Spleen (tissue), 13 donors: ENCODE results near the gene UCKL1. TPM values are rescaled to one million over a fixed set of nuclear protein-coding genes. Genes with fewer than 3 reads are reported as not detected.
A peak's percentile ranks its signal among the peaks of the same experiment; 100 is the strongest.

ENCODE experiments used
- DNase-seq: peaks from one replicate; pipeline ENCODE4 v3.0.0-alpha.2; 2020
- H3K27ac ChIP-seq, 8 donors: fragments of 200-600 bp; sonication (generic) in 7 of 8; 1 replicate in 4 of 8; 2 replicates in 4 of 8; pipeline versions ENCODE4 v1.5.0 to v1.8.0; 2016 to 2021; ENCODE audit warnings: inconsistent platforms in 4 of 8, mild to moderate bottlenecking in 4 of 8, moderate library complexity in 1 of 8
- H3K27me3 ChIP-seq, 7 donors: fragments of 200-600 bp; sonication (generic) in 6 of 7; replicated peaks in 1 of 7; 1 replicate in 4 of 7; 2 replicates in 3 of 7; pipeline versions ENCODE4 v1.5.0 to v1.8.0; 2016 to 2021; ENCODE audit warnings: inconsistent platforms in 3 of 7, mild to moderate bottlenecking in 1 of 7
- H3K36me3 ChIP-seq, 6 donors: fragments of 200-600 bp; sonication (generic) in 5 of 6; 1 replicate in 4 of 6; 2 replicates in 2 of 6; pipeline versions ENCODE4 v1.5.0 to v1.8.0; 2016 to 2021; ENCODE audit warnings: inconsistent platforms in 2 of 6
- H3K4me1 ChIP-seq, 6 donors: fragments of 200-600 bp; sonication (generic) in 5 of 6; 1 replicate in 3 of 6; 2 replicates in 3 of 6; pipeline versions ENCODE4 v1.5.0 to v1.8.0; 2016 to 2021; ENCODE audit warnings: inconsistent platforms in 3 of 6
- H3K4me3 ChIP-seq, 8 donors: fragments of 200-600 bp; sonication (generic) in 7 of 8; 1 replicate in 4 of 8; 2 replicates in 4 of 8; pipeline versions ENCODE4 v1.5.0 to v1.8.0; 2016 to 2021; ENCODE audit warnings: inconsistent platforms in 4 of 8, mild to moderate bottlenecking in 4 of 8, moderate library complexity in 2 of 8
- H3K9me3 ChIP-seq, 8 donors: fragments of 200-600 bp; sonication (generic) in 7 of 8; 1 replicate in 4 of 8; 2 replicates in 4 of 8; pipeline versions ENCODE4 v1.5.0 to v1.8.0; 2016 to 2021; ENCODE audit warnings: inconsistent platforms in 4 of 8
- CTCF ChIP-seq, 11 experiments: fragments of 200-600 bp in 7 of 11; fragments of 450-650 bp in 4 of 11; sonication (generic) in 4 of 11; IDR thresholded peaks in 8 of 11; conservative IDR thresholded peaks in 3 of 11; 1 replicate in 7 of 11; 2 replicates in 4 of 11; pipeline versions ENCODE4 v1.4.0 to v1.8.0; 2016 to 2021; ENCODE audit warnings: antibody characterized with exemption in 11 of 11, inconsistent platforms in 4 of 11, mild to moderate bottlenecking in 1 of 11
- POLR2A ChIP-seq, 3 donors: fragments of 450-650 bp; IDR thresholded peaks; one replicate each; pipeline ENCODE4 v1.5.1; 2017; ENCODE audit warnings: antibody characterized with exemption in 3 of 3, mild to moderate bottlenecking in 1 of 3
- POLR2AphosphoS5 ChIP-seq, 3 donors: sonication (generic); formaldehyde crosslinking; IDR thresholded peaks; one replicate each; pipeline ENCODE4 v1.5.1; 2017; ENCODE audit warnings: antibody characterized with exemption in 3 of 3
- WGBS, 5 donors: extraction: QIAGEN DNeasy Blood & Tissue Kit in 3 of 5; methylation state at CpG; one replicate each; pipeline versions ENCODE4 v1.1.5 to v1.1.7; 2013 to 2018; 5-methylcytosine and 5-hydroxymethylcytosine counted together
- intact Hi-C: fragments of 100-400 bp; cut with DNase I; formaldehyde crosslinking; loops from one replicate; pipeline ENCODE4 v1.15.0; 2023; ENCODE audit warnings: low total_unique reads
- long read RNA-seq, 2 donors: transcript quantifications; one replicate each; lab custom pipeline, GENCODE V29; 2026
- polyA plus RNA-seq, 3 donors: library from polyadenylated mRNA; stranded (reverse); fragments of 200-250 nt; gene quantifications; one replicate each; pipeline ENCODE4 v1.2.1, GENCODE V29; 2013
- total RNA-seq, 7 donors: library from RNA; depleted of rRNA in 3 of 7; stranded (reverse); fragments of >200 nt in 3 of 7; fragmentation: NEBNext Ultra II Directional in 4 of 7; extraction: Animal tissue kit (Norgen Biotek cat#: 25700) in 4 of 7; gene quantifications; one replicate each; pipeline versions ENCODE4 v1.1.0 to v1.2.1, GENCODE V29; 2016 to 2021
- donor health status: healthy with polysubstance abuse.
- donor health status: DM: no; HTN: no; CAD: no; lungs with moderate emphysema.
- donor health status: DM: no; HTN: no; CAD: no.
- donor health status: Bipolar disorder and iron deficiency.
- donor health status: healthy.
- donor health status: DM: no; HTN: no; CAD: no.
- donor health status: DM: yes; HTN: yes; CAD: no.

UCKL1 gene
- total RNA-seq (10 to 100 TPM; 34.2 to 52.2 (median 47.1) TPM), polyA plus RNA-seq (10 to 100 TPM; 36.0 to 68.0 (median 62.7) TPM)
- long read RNA-seq, donor 1: 0 reads
- long read RNA-seq, donor 2: 0 reads

GRCh38 chr20:63955827-63956663 is at the start of gene UCKL1:
Gene UCKL1 (minus strand): TSS chr20:63956416. CDS start chr20:63956372, 44 bp downstream.
- H3K9me3 ChIP-seq: no peaks in the 10 kb centered on the region
- peak within 1 kb of the TSS; percentile 89 to 99 (median 95) for H3K4me3 ChIP-seq
- intact Hi-C loops: no loop called here
- H3K36me3 ChIP-seq: peaks cover 0 to 46% (median 14%) of the 10 kb centered on the region in 6 donors
- H3K4me1 ChIP-seq: peaks cover 38 to 71% (median 63%) of the 10 kb centered on the region in 6 donors
- TF ChIP-seq POLR2AphosphoS5 (IDR thresholded peaks at IDR 0.05) (peak; percentile 88 to 91 (median 90)), CTCF (IDR thresholded peaks at IDR 0.05 in 8 of 11, conservative IDR thresholded peaks at IDR 0.05 in 3 of 11) (peak in 3 of 11 experiments; percentile 11 to 26 (median 22)), POLR2A (IDR thresholded peaks at IDR 0.05) (peak in 2 of 3 donors; percentile 9 to 66)
- peak; percentile 96 for DNase-seq
- H3K27ac ChIP-seq: peak within 1 kb of the TSS; percentile 86 to 96 (median 92)
- 0 to 1% (median 0%) methylated on average over 45 to 105 of the region's 105 CpGs for WGBS, 5 donors
- H3K27me3 ChIP-seq: no peaks in the 10 kb centered on the region

- Histone ChIP-seq H3K4me3 (no peak overlapping the region), H3K36me3 (peaks cover 6 to 100% (median 95%) of the 10 kb centered on the region in 6 donors), H3K27me3 (no peaks in the 10 kb centered on the region), H3K27ac (no peak overlapping the region), H3K9me3 (peaks cover 0 to 20% (median 8%) of the 10 kb centered on the region in 8 donors), H3K4me1 (peaks cover 0 to 19% (median 5%) of the 10 kb centered on the region in 6 donors)
- 77 to 84% (median 80%) methylated on average over 6 of the region's 6 CpGs for WGBS, 5 donors
- no peak for TF ChIP-seq POLR2AphosphoS5 (IDR thresholded peaks at IDR 0.05)
- no peak for TF ChIP-seq CTCF (IDR thresholded peaks at IDR 0.05 in 8 of 11, conservative IDR thresholded peaks at IDR 0.05 in 3 of 11)
- no peak for TF ChIP-seq POLR2A (IDR thresholded peaks at IDR 0.05)
- DNase-seq: no peak
- intact Hi-C loops: no loop called here
Measured at GRCh38 chr20:64005394-64005793, 49.2 kb upstream of the UCKL1 start.

GRCh38 chr20:64003960-64004725 is 47.9 kb upstream of the UCKL1 start:
- no peak for DNase-seq
- H3K36me3 ChIP-seq: peaks cover 2 to 100% (median 96%) of the 10 kb centered on the region in 6 donors
- H3K4me3 ChIP-seq: no peak overlapping the region
- TF ChIP-seq POLR2AphosphoS5 (IDR thresholded peaks at IDR 0.05) (no peak), POLR2A (IDR thresholded peaks at IDR 0.05) (no peak), CTCF (IDR thresholded peaks at IDR 0.05 in 8 of 11, conservative IDR thresholded peaks at IDR 0.05 in 3 of 11) (no peak)
- H3K9me3 ChIP-seq: peaks cover 0 to 14% (median 8%) of the 10 kb centered on the region in 8 donors
- H3K4me1 ChIP-seq: peaks cover 0 to 19% (median 5%) of the 10 kb centered on the region in 6 donors
- no peak overlapping the region for H3K27ac ChIP-seq
- 86 to 97% (median 91%) methylated on average over 6 to 7 of the region's 7 CpGs for WGBS, 5 donors
- intact Hi-C loops: no loop called here
- H3K27me3 ChIP-seq: no peaks in the 10 kb centered on the region
